Right cardiac atrium (tissue), 5 donors: ENCODE results near the gene SPECC1. TPM values are rescaled to one million over a fixed set of nuclear protein-coding genes. Genes with fewer than 3 reads are reported as not detected.
A peak's percentile ranks its signal among the peaks of the same experiment; 100 is the strongest.

Experiments
- ATAC-seq, 2 donors: fragments of 200-7000 bp; cut with Tn5 transposase; one replicate each; pipeline versions ENCODE4 v1.8.0 to v1.9.1; 2020; ENCODE audit warnings: moderate library complexity in 2 of 2, mild to moderate bottlenecking in 1 of 2
- DNase-seq, 3 donors: peaks; one replicate each; pipeline ENCODE4 v3.0.0-alpha.2; 2020
- H3K27ac ChIP-seq: one replicate; pipeline ENCODE4 v1.5.1; 2013; ENCODE audit warnings: mild to moderate bottlenecking, low read length, control low read depth, moderate library complexity
- H3K27me3 ChIP-seq: one replicate; pipeline ENCODE4 v1.6.1; 2013; ENCODE audit not compliant: control insufficient read depth, insufficient read depth
- H3K4me1 ChIP-seq: one replicate; pipeline ENCODE4 v1.6.1; 2013; ENCODE audit warnings: low read length; ENCODE audit not compliant: control insufficient read depth, insufficient read depth
- H3K4me3 ChIP-seq: one replicate; pipeline ENCODE4 v1.5.1; 2013; ENCODE audit warnings: low read length, control low read depth
- H3K9me3 ChIP-seq: one replicate; pipeline ENCODE4 v1.6.1; 2013; ENCODE audit warnings: low read length; ENCODE audit not compliant: control insufficient read depth
- WGBS: extraction: QIAGEN DNeasy Blood & Tissue Kit; methylation state at CpG from one replicate; pipeline ENCODE4 v1.1.7; 2013; 5-methylcytosine and 5-hydroxymethylcytosine counted together
- intact Hi-C, 4 donors: fragments of 100-400 bp; cut with DNase I; formaldehyde crosslinking; loops; one replicate each; pipeline versions ENCODE4 v1.11.0 to v1.14.0; 2022 to 2023
- polyA plus RNA-seq: library from polyadenylated mRNA; stranded (reverse); fragments of 200-250 nt; gene quantifications from one replicate; pipeline ENCODE4 v1.2.3, GENCODE V29; 2013
- total RNA-seq, 4 donors: library from RNA; stranded (reverse); fragmentation: NEBNext Ultra II Directional; extraction: Animal tissue kit (Norgen Biotek cat#: 25700); gene quantifications; one replicate each; pipeline ENCODE4 v1.2.1, GENCODE V29; 2021
- donor health status: healthy with polysubstance abuse.
- donor health status: DM: no; HTN: yes; CAD: no.
- donor health status: DM: no; HTN: no; CAD: no.
- donor health status: DM: no; HTN: yes; CAD: no; lungs with severe emphysema.
- donor health status: DM: yes; HTN: yes; CAD: no.

SPECC1 gene
- total and polyA plus RNA-seq, 5 donors = 3.1 to 9.7 (median 8.0) TPM

DNA sequence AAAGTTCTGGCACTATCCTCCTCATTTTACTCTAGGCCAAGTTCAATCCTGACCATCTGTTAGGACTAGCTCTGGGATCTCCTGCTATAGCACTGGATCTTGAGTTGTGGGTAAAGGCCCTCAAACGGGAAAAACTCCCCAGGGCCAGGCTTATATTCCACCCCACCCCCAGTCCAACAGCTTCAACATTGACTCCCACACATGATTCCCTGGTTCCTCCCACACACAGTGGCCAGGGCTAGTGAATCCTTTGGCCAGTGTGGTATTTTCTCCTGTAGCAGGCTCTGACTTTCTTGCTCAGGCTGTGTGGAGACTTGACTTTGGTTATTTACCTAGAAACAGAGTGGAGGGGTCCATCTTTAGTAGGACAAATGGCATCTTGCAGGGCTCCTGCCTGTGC is 21.3 kb upstream of the SPECC1 start:
- Histone ChIP-seq H3K27ac (no peak overlapping the region), H3K4me3 (no peak overlapping the region), H3K9me3 (no peaks in the 10 kb centered on the region), H3K4me1 (no peaks in the 10 kb centered on the region), H3K27me3 (no peaks in the 10 kb centered on the region)
- 55% methylated on average over 1 of the region's 1 CpG for WGBS
- no peak for ATAC-seq
- intact Hi-C loops = no loop called here
- DNase-seq = no peak

DNA sequence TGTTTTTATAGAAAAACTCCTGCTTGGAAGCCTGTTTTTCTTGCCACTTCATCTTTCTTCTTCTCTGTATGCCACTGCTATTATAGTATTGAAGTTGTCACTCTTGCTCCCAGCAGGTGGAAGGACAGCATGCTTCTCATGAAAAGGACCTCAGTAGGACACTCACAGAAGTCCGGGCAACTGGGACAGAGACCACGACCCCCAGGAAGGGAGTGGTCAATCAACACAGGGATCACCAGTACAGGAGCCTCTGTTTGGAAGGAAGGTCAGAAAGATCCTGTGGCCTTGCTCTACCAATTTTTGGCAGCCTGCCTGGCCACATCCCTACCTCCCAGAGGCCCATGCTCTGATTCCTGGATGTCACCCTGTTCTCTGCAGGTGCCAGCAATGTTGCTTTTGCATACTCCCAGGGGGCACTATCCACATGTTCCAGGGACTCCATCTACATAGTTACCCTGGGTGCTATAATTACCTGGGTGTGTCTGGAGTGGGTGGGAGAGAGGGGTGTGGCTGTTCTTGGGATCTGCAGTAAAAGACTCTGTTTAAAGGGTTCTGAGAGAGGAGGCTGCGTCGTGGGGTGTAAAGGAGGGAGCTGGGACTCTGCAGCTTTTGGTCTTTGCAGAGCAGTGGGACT is 17.8 kb upstream of the SPECC1 start:
- Histone ChIP-seq H3K4me1 (no peaks in the 10 kb centered on the region), H3K9me3 (no peaks in the 10 kb centered on the region), H3K27ac (no peak overlapping the region), H3K4me3 (no peak overlapping the region), H3K27me3 (no peaks in the 10 kb centered on the region)
- intact Hi-C loops = loop anchor here in 2 of 4 donors (5.0 kb wide), 1 partner anchor 126 kb away; no protein-coding TSS in a partner anchor
- 40% methylated on average over 4 of the region's 4 CpGs for WGBS
- ATAC-seq = no peak
- no peak for DNase-seq

DNA sequence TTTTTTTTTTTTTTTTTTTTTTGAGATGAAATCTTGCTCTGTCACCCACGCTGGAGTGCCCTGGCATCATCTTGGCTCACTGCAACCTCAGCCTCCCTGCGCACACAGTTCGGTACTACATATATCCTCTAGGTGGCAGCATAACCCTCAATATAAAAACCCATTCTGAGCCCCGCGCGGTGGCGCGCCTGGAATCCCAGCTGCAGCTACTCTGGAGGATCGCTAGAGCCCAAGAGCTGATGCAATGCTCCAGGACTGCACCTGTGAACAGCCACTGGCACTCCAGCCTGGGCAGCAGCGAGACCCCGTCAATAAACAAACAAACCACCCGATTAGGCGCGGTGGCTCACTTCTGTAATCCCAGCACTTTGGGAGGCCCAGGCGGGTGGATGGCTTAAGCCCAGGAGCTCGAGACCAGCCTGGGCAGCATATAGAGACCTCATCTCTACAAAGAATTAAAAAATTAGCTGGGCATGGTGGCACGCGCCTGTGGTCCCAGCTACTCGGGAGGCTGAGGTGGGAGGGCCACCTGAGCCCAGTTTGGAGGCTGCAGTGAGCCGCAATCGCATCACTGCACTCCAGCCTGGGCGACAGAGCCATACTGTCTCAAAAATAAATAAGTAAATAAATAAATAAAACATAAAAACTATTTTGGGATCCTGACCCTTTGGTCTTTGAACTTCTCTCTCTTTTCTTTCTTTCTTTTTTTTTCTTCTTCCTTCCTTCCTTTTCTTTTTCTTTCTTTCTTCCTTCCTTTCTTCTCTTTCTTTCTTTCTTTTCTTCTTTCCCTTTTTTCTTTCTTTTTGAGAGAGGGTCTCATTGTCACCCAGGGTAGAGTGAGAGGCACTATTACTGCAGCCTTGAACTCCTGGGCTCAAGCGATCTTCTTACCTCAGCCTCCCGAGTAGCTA is 16.1 kb upstream of the SPECC1 start:
- no peak overlapping the region for H3K27ac ChIP-seq
- ATAC-seq = peak; percentile 97 to 98
- no peaks in the 10 kb centered on the region for H3K27me3 ChIP-seq
- intact Hi-C loops = loop anchor here (2.0 to 5.0 kb wide), 2 partner anchors 124 kb away; no protein-coding TSS in a partner anchor
- H3K4me1 ChIP-seq = no peaks in the 10 kb centered on the region
- no peaks in the 10 kb centered on the region for H3K9me3 ChIP-seq
- no peak overlapping the region for H3K4me3 ChIP-seq
- peak; percentile 88 to 96 (median 93) for DNase-seq
- WGBS = 27% methylated on average over 24 of the region's 24 CpGs

DNA sequence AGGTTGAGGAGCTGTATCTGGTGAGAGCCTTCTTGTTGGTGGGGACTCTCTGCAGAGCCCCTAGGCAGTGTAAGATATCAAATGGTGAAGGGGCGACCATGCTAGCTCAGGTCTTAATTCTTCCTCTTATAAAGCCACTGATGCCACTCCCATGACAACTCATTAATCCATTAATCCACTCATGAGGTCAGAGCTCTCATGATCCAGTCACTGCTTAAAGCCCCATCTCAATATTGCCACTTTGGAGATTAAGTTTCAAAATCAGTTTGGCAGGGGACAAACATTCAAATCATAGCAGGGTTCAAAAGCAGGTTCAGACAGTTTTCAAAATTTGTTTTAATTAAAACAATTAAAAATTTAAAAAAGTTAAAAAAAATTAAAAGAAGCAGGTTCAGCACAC is 13.1 kb upstream of the SPECC1 start:
- H3K27me3 ChIP-seq = no peaks in the 10 kb centered on the region
- ATAC-seq (no peak), DNase-seq (no peak)
- no peaks in the 10 kb centered on the region for H3K4me1 ChIP-seq
- no peak overlapping the region for H3K4me3 ChIP-seq
- H3K9me3 ChIP-seq = no peaks in the 10 kb centered on the region
- 93% methylated on average over 1 of the region's 1 CpG for WGBS
- intact Hi-C loops = loop anchor here in 1 of 4 donors (5.0 kb wide), 1 partner anchor 111 kb away; no protein-coding TSS in a partner anchor
- H3K27ac ChIP-seq = no peak overlapping the region

DNA sequence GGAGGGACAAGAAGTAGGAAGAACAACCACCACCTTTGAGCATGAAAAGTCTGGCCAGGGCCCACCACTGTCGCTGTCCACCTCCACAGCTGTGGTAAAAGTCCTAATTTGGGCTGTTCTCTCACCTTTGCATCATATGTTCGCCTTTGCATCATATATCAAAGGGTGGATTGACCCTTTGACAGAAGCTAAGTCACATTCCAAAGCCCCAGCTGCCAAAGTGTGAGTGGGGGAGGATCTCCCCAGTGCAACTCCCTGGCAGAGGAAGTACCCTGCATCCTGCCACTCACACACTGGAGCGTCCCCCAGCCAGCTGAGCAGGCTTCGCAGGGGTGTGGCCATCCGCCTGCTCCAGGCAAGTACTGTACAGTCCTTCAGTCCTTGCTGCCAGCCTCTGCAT is 12.7 kb upstream of the SPECC1 start:
- intact Hi-C loops = loop anchor here in 1 of 4 donors (5.0 kb wide), 1 partner anchor 111 kb away; no protein-coding TSS in a partner anchor
- no peaks in the 10 kb centered on the region for H3K4me1 ChIP-seq
- 36% methylated on average over 5 of the region's 5 CpGs for WGBS
- H3K9me3 ChIP-seq = no peaks in the 10 kb centered on the region
- ATAC-seq (no peak), DNase-seq (no peak)
- no peak overlapping the region for H3K4me3 ChIP-seq
- no peak overlapping the region for H3K27ac ChIP-seq
- H3K27me3 ChIP-seq = no peaks in the 10 kb centered on the region

DNA sequence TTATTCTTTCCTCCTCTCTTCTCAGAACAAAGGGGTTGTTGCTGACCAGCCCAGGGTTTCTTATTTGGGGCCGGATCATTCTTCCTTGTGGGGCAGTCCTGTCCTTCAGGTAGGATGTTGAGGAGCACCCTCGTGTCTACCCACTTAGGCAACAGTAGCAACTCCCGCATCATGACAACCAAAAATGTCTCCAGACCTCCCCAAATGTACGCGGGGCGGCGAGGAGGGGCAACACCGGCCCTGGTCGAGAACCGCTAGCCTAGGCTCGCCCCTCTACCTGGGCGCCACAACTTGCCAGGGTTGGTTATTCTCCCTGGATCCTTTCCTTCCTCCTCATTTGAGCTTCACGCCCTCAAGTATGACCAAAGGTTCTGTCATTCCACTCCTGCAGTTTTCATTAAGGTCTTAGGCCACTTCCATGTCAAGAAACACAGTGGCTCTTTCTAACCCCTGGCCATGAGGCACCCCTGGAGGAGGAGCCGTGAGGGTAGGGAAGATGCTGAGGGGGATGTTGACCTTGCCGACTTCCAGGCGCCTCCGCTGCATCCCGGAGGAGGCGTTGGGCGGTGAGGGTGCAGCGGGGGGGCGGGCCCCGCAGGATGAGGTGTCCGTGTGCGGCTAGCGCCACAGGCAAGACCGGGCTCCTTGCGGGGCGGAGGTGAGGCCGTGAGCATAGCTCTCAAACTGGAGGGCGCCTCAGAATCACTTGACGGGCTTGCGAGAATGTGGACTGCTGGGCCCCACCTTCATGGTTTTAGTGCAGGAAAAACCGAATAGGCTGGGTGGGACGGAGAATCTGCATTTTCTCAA is 712 bp upstream of the SPECC1 start:
- Histone ChIP-seq H3K27me3 (no peaks in the 10 kb centered on the region), H3K4me1 (no peaks in the 10 kb centered on the region), H3K4me3 (peak overlapping the region; percentile 53), H3K27ac (no peak overlapping the region), H3K9me3 (no peaks in the 10 kb centered on the region)
- intact Hi-C loops = loop anchor here in 3 of 4 donors (5.0 to 10.0 kb wide), 3 partner anchors 86 to 104 kb away; no protein-coding TSS in a partner anchor
- WGBS = 27% methylated on average over 35 of the region's 35 CpGs
- peak; percentile 61 to 69 for ATAC-seq
- peak in 2 of 3 donors; percentile 21 to 68 for DNase-seq

DNA sequence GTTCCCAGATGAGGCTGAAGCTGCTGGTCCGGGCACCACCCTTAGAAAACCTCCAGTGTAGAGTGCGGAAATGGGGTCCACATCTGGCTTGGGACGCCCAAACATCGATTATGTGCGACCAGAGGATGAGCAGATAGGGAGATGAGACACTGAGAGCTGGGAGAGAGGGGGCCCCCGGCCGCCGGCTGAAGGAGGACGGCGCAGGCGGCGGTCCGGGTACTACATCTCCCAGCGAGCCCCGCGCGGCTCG is 182 bp upstream of the SPECC1 start:
- WGBS = under 1% methylated on average over 18 of the region's 18 CpGs
- H3K9me3 ChIP-seq = no peaks in the 10 kb centered on the region
- H3K27ac ChIP-seq = no peak overlapping the region
- ATAC-seq (no peak), DNase-seq (no peak)
- H3K4me3 ChIP-seq = peak overlapping the region; percentile 53
- no peaks in the 10 kb centered on the region for H3K27me3 ChIP-seq
- intact Hi-C loops = loop anchor here in 3 of 4 donors (5.0 to 10.0 kb wide), 3 partner anchors 86 to 103 kb away; no protein-coding TSS in a partner anchor
- no peaks in the 10 kb centered on the region for H3K4me1 ChIP-seq

DNA sequence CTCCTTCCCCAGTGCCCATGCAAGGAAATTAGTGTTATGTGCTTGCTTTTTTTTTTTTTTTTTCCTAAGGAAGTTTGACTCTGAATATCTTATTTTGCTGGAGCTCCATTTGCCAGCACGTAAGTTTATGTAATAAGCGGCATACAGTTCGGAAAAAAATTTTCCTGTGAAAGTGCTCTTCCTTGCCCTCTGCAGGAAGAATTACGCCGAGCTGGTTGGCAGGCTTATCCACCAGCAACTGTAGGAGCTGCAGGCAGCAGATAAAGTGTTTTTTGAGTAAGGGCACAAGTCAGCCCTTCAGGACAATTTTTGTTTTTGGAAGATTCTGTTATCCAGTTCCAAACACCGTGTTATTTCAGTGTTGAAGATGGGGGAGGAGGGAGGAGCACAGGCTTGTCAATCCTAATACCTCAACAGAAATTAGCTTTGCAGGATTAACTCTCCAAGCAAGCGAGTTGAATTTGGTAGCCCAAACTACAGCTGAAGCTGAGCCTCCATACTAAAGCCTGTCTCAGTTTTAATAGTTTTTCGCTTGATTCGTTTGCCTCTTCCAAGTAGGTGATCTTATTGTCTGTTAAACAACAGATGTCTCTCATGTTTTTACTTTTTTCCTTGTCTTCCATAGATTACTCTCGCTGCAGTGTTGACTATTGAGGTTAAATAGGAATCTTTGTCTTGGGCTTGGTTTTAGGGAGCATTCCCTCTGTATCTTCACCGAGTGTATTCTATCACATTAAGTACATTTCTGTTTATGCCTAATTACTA is 1.1 kb downstream of the SPECC1 start:
- no peak overlapping the region for H3K27ac ChIP-seq
- no peaks in the 10 kb centered on the region for H3K27me3 ChIP-seq
- peak; percentile 31 to 74 (median 69) for DNase-seq
- WGBS = 19% methylated on average over 11 of the region's 11 CpGs
- H3K4me1 ChIP-seq = no peaks in the 10 kb centered on the region
- H3K9me3 ChIP-seq = no peaks in the 10 kb centered on the region
- intact Hi-C loops = no loop called here
- peak; percentile 57 to 70 for ATAC-seq
- H3K4me3 ChIP-seq = peak overlapping the region; percentile 53

DNA sequence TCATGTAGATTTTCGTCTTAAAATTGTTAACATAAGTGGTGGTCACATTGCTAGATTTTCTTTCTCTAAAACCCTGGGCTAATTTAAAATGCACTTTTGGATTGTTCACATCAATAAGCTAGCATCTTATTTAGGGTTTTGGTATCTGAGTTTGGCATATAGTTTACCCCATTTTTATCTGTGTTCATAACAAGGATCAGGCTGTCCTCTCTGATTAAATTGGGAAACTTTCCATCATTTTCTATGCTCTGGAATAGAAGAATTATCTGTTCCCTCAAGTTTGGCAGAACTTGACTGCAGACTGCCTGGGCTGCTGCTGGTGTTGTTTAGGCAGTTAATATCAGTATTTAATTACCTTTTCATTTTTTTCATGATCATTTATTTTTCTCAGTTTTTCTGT is 1.8 kb downstream of the SPECC1 start:
- Histone ChIP-seq H3K9me3 (no peaks in the 10 kb centered on the region), H3K4me1 (no peaks in the 10 kb centered on the region), H3K27me3 (no peaks in the 10 kb centered on the region), H3K27ac (no peak overlapping the region), H3K4me3 (no peak overlapping the region)
- ATAC-seq (no peak), DNase-seq (no peak)
- intact Hi-C loops = no loop called here
- WGBS = 67% methylated on average over 1 of the region's 1 CpG

DNA sequence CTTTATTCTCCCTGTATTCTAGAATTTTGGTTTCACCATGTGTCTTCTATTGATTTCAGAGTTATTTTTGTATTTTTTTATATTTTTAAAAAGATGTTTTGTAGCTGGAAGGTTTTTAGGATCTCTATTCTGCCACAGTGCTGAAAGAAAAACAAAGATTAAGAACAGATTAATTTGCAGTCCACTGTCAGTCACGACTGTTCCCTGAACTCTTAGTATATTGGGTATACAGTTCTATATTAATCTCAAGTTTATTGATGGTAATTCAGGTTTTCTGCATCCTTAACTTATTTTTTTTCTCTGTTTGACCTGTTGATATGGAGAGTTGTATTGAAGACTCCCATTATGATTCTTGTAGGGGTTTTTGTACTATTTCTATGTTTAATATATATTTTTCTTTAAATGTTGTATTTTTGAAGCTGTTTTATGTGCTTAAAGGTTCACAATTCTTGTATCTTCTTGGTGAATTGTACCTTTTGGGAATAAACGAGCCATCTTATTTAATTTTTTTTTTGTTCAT is 2.9 kb downstream of the SPECC1 start:
- Histone ChIP-seq H3K9me3 (no peaks in the 10 kb centered on the region), H3K27ac (no peak overlapping the region), H3K27me3 (no peaks in the 10 kb centered on the region), H3K4me1 (no peaks in the 10 kb centered on the region), H3K4me3 (no peak overlapping the region)
- ATAC-seq (no peak), DNase-seq (no peak)
- intact Hi-C loops = no loop called here
- WGBS = 78% methylated on average over 2 of the region's 2 CpGs
